ENCODE data around the gene STK39. TPM values are rescaled to one million over a fixed set of nuclear protein-coding genes. Genes with fewer than 3 reads are reported as not detected.

Gene STK39
- polyA plus RNA-seq, 4 donors, result 19.0 to 68.7 (median 41.3) TPM

GRCh38 chr2:168059758-168060157 is 187.6 kb downstream of the STK39 start:
- whole genome bisulfite sequencing, 3 donors, result 78 to 82% (median 78%) methylated on average over 2 of the region's 2 CpGs
- Histone ChIP-seq H3K4me1 (ENCODE audit: control insufficient read depth in 3 of 3, insufficient read depth in 2 of 3, low read depth in 1 of 3, low read length in 2 of 3) (peaks cover 2 to 3% (median 3%) of the 10 kb centered on the region in 3 donors), H3K9me3 (ENCODE audit: control insufficient read depth in 2 of 2, insufficient read depth in 1 of 2, low read depth in 1 of 2, low read length in 1 of 2) (no peaks in the 10 kb centered on the region), H3K36me3 (ENCODE audit: control insufficient read depth in 3 of 3, insufficient read depth in 2 of 3, low read depth in 1 of 3, low read length in 3 of 3) (peaks cover 0 to 9% (median 6%) of the 10 kb centered on the region in 3 donors), H3K4me3 (ENCODE audit: low read depth in 1 of 3, low read length in 3 of 3) (no peak overlapping the region), H3K27ac (ENCODE audit: low read depth in 1 of 3, low read length in 2 of 3) (no peak overlapping the region), H3K27me3 (ENCODE audit: control insufficient read depth in 3 of 3, insufficient read depth in 3 of 3, low read length in 3 of 3) (no peaks in the 10 kb centered on the region)
- DNase-seq (no peak), FAIRE-seq (no peak)

- H3K9me3 ChIP-seq (ENCODE audit: control insufficient read depth in 2 of 2, insufficient read depth in 1 of 2, low read depth in 1 of 2, low read length in 1 of 2), result no peaks in the 10 kb centered on the region
- no peak overlapping the region for H3K27ac ChIP-seq (ENCODE audit: low read depth in 1 of 3, low read length in 2 of 3)
- no peak overlapping the region for H3K4me3 ChIP-seq (ENCODE audit: low read depth in 1 of 3, low read length in 3 of 3)
- WGBS, 3 donors, result 95 to 97% (median 95%) methylated on average over 3 of the region's 3 CpGs
- no peak for FAIRE-seq
- H3K36me3 ChIP-seq (ENCODE audit: control insufficient read depth in 3 of 3, insufficient read depth in 2 of 3, low read depth in 1 of 3, low read length in 3 of 3), result peaks cover 3 to 9% (median 5%) of the 10 kb centered on the region in 3 donors
- peaks cover 0 to 3% (median under 1%) of the 10 kb centered on the region in 3 donors for H3K4me1 ChIP-seq (ENCODE audit: control insufficient read depth in 3 of 3, insufficient read depth in 2 of 3, low read depth in 1 of 3, low read length in 2 of 3)
- H3K27me3 ChIP-seq (ENCODE audit: control insufficient read depth in 3 of 3, insufficient read depth in 3 of 3, low read length in 3 of 3), result no peaks in the 10 kb centered on the region
- no peak for DNase-seq
These were observed 188.7 kb downstream of the STK39 start for GRCh38 chr2:168058675-168059074.

DNA sequence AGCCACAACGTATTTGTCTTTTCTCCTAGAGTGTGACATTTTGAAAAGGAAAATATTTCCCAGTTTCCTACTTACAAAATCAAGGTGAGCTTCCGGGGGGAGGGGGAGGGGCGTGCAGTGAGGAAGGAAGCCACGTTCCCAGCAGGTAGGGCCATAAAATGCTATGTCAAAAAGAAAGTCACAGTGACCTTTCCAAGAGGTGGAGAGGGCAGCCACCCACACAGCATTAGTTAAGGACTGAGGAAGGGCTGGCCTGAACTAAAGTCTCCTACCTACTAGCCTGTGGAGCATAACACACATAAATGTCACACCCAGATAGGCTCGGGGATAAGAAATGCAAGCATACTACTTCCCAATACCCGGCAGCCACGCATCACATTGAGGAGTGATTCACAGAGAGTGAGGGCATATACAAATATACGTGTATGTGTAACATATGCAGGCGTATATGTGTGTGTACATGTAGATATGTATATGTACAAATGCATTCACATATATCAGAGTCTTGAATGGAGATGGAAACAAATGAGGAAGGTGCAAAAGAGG is 191.1 kb downstream of the STK39 start:
- 49 to 78% (median 69%) methylated on average over 9 of the region's 9 CpGs for WGBS, 3 donors
- H3K27ac ChIP-seq (ENCODE audit: low read depth in 1 of 3, low read length in 2 of 3), result peak overlapping the region in 1 of 3 donors; percentile 5
- no peak for FAIRE-seq

DNA sequence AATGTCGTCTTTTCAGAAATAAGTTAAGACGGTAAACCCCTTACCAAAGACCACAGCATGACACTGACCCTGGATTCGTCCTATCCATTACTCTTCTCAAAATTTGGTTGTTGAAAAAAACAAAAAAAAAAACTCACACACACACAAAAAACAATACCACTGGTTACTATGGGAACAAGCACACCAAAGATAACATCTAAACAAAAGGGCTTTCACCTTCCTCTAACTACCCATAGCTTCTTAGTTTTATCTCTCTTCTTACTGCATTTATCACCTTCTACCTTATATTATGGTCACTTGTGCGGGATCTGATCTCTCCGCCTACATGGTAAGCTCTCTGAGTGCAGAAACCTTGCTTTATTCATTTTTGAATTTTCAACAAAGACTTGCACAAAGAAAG is 192.7 kb downstream of the STK39 start:
- Histone ChIP-seq H3K27me3 (ENCODE audit: control insufficient read depth in 3 of 3, insufficient read depth in 3 of 3, low read length in 3 of 3) (no peaks in the 10 kb centered on the region), H3K4me1 (ENCODE audit: control insufficient read depth in 3 of 3, insufficient read depth in 2 of 3, low read depth in 1 of 3, low read length in 2 of 3) (no peaks in the 10 kb centered on the region), H3K27ac (ENCODE audit: low read depth in 1 of 3, low read length in 2 of 3) (no peak overlapping the region), H3K36me3 (ENCODE audit: control insufficient read depth in 3 of 3, insufficient read depth in 2 of 3, low read depth in 1 of 3, low read length in 3 of 3) (peaks cover 3 to 10% (median 3%) of the 10 kb centered on the region in 3 donors), H3K4me3 (ENCODE audit: low read depth in 1 of 3, low read length in 3 of 3) (no peak overlapping the region), H3K9me3 (ENCODE audit: control insufficient read depth in 2 of 2, insufficient read depth in 1 of 2, low read depth in 1 of 2, low read length in 1 of 2) (no peaks in the 10 kb centered on the region)
- DNase-seq (no peak), FAIRE-seq (no peak)
- WGBS, 3 donors, result 77 to 83% (median 80%) methylated on average over 5 of the region's 5 CpGs

More for the DNA sequence above, 191.1 kb downstream of the STK39 start:
- Histone ChIP-seq H3K27me3 (ENCODE audit: control insufficient read depth in 3 of 3, insufficient read depth in 3 of 3, low read length in 3 of 3) (no peaks in the 10 kb centered on the region), H3K4me3 (ENCODE audit: low read depth in 1 of 3, low read length in 3 of 3) (no peak overlapping the region), H3K36me3 (ENCODE audit: control insufficient read depth in 3 of 3, insufficient read depth in 2 of 3, low read depth in 1 of 3, low read length in 3 of 3) (peaks cover 3 to 13% (median 3%) of the 10 kb centered on the region in 3 donors), H3K9me3 (ENCODE audit: control insufficient read depth in 2 of 2, insufficient read depth in 1 of 2, low read depth in 1 of 2, low read length in 1 of 2) (no peaks in the 10 kb centered on the region), H3K4me1 (ENCODE audit: control insufficient read depth in 3 of 3, insufficient read depth in 2 of 3, low read depth in 1 of 3, low read length in 2 of 3) (no peaks in the 10 kb centered on the region)
- peak; percentile 29 to 46 for DNase-seq

DNA sequence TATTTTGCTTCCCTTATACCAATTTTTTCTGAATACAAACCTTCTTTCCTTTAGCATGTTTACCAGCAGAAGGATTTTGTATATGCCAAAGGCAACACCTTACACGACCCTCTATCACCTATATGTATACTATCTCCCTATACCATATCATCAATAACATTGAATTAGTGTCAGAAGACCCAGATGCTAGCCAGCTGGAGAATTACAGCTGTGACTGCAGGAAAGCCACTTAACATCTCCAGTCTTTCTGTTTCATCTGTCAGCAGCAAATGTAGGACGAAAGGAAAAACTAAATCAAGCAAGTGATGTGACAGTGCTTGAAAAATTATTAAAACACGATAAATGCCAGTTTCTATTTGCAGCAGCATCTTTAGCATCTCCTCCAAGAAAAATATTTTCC is 193.7 kb downstream of the STK39 start:
- Histone ChIP-seq H3K4me1 (ENCODE audit: control insufficient read depth in 3 of 3, insufficient read depth in 2 of 3, low read depth in 1 of 3, low read length in 2 of 3) (no peaks in the 10 kb centered on the region), H3K27ac (ENCODE audit: low read depth in 1 of 3, low read length in 2 of 3) (no peak overlapping the region), H3K27me3 (ENCODE audit: control insufficient read depth in 3 of 3, insufficient read depth in 3 of 3, low read length in 3 of 3) (no peaks in the 10 kb centered on the region), H3K4me3 (ENCODE audit: low read depth in 1 of 3, low read length in 3 of 3) (no peak overlapping the region), H3K9me3 (ENCODE audit: control insufficient read depth in 2 of 2, insufficient read depth in 1 of 2, low read depth in 1 of 2, low read length in 1 of 2) (no peaks in the 10 kb centered on the region), H3K36me3 (ENCODE audit: control insufficient read depth in 3 of 3, insufficient read depth in 2 of 3, low read depth in 1 of 3, low read length in 3 of 3) (peaks cover 3 to 4% (median 3%) of the 10 kb centered on the region in 3 donors)
- WGBS, 3 donors, result 81 to 85% (median 82%) methylated on average over 3 of the region's 3 CpGs
- no peak for DNase-seq
- FAIRE-seq, result no peak

DNA sequence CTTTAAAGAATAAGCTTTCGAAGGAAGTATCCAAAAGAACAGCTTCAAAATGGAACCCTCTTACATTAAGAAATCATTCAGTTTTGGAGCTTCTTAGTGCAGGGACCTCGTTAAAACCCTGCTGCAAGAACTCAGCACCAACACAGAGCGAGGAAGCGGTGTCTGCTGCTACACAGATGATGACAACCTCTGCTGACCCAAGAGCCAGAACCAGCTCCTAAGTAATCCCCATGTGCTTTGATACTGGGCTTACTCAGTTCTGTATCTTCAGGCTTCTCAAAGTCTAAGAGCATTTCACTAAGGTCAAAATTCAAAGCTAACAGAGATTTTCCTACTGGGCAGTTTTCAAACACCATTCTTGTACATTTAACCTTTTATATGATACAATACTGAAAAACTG is 194.6 kb downstream of the STK39 start:
- Histone ChIP-seq H3K9me3 (ENCODE audit: control insufficient read depth in 2 of 2, insufficient read depth in 1 of 2, low read depth in 1 of 2, low read length in 1 of 2) (no peaks in the 10 kb centered on the region), H3K27ac (ENCODE audit: low read depth in 1 of 3, low read length in 2 of 3) (no peak overlapping the region), H3K27me3 (ENCODE audit: control insufficient read depth in 3 of 3, insufficient read depth in 3 of 3, low read length in 3 of 3) (no peaks in the 10 kb centered on the region), H3K36me3 (ENCODE audit: control insufficient read depth in 3 of 3, insufficient read depth in 2 of 3, low read depth in 1 of 3, low read length in 3 of 3) (peaks cover 3 to 8% (median 3%) of the 10 kb centered on the region in 3 donors), H3K4me3 (ENCODE audit: low read depth in 1 of 3, low read length in 3 of 3) (no peak overlapping the region), H3K4me1 (ENCODE audit: control insufficient read depth in 3 of 3, insufficient read depth in 2 of 3, low read depth in 1 of 3, low read length in 2 of 3) (no peaks in the 10 kb centered on the region)
- WGBS, 3 donors, result 94 to 99% (median 96%) methylated on average over 4 of the region's 4 CpGs
- DNase-seq (no peak), FAIRE-seq (no peak)

GRCh38 chr2:168050377-168050776 is 197.0 kb downstream of the STK39 start:
- peaks cover 3 to 12% (median 8%) of the 10 kb centered on the region in 3 donors for H3K36me3 ChIP-seq (ENCODE audit: control insufficient read depth in 3 of 3, insufficient read depth in 2 of 3, low read depth in 1 of 3, low read length in 3 of 3)
- no peaks in the 10 kb centered on the region for H3K4me1 ChIP-seq (ENCODE audit: control insufficient read depth in 3 of 3, insufficient read depth in 2 of 3, low read depth in 1 of 3, low read length in 2 of 3)
- 91 to 97% (median 93%) methylated on average over 2 of the region's 2 CpGs for WGBS, 3 donors
- FAIRE-seq (no peak), DNase-seq (no peak)
- no peaks in the 10 kb centered on the region for H3K9me3 ChIP-seq (ENCODE audit: control insufficient read depth in 2 of 2, insufficient read depth in 1 of 2, low read depth in 1 of 2, low read length in 1 of 2)
- H3K4me3 ChIP-seq (ENCODE audit: low read depth in 1 of 3, low read length in 3 of 3), result no peak overlapping the region
- no peaks in the 10 kb centered on the region for H3K27me3 ChIP-seq (ENCODE audit: control insufficient read depth in 3 of 3, insufficient read depth in 3 of 3, low read length in 3 of 3)
- H3K27ac ChIP-seq (ENCODE audit: low read depth in 1 of 3, low read length in 2 of 3), result no peak overlapping the region

- Histone ChIP-seq H3K36me3 (ENCODE audit: control insufficient read depth in 3 of 3, insufficient read depth in 2 of 3, low read depth in 1 of 3, low read length in 3 of 3) (peaks cover 3 to 12% (median 8%) of the 10 kb centered on the region in 3 donors), H3K4me1 (ENCODE audit: control insufficient read depth in 3 of 3, insufficient read depth in 2 of 3, low read depth in 1 of 3, low read length in 2 of 3) (peaks cover under 1% of the 10 kb centered on the region in 3 donors), H3K27ac (ENCODE audit: low read depth in 1 of 3, low read length in 2 of 3) (no peak overlapping the region), H3K27me3 (ENCODE audit: control insufficient read depth in 3 of 3, insufficient read depth in 3 of 3, low read length in 3 of 3) (no peaks in the 10 kb centered on the region), H3K9me3 (ENCODE audit: control insufficient read depth in 2 of 2, insufficient read depth in 1 of 2, low read depth in 1 of 2, low read length in 1 of 2) (no peaks in the 10 kb centered on the region), H3K4me3 (ENCODE audit: low read depth in 1 of 3, low read length in 3 of 3) (no peak overlapping the region)
- DNase-seq (no peak), FAIRE-seq (no peak)
- 89 to 100% (median 99%) methylated on average over 2 of the region's 2 CpGs for whole genome bisulfite sequencing, 3 donors
These were observed 197.8 kb downstream of the STK39 start for GRCh38 chr2:168049609-168050008.
